Stimulated activated naive CD4-positive, alpha-beta T cell treated with Interleukin-2 at 50 U/mL for 16 hours (primary cell): ENCODE results near the gene SNUPN.
"Not testable (repeated sequence)": the region's sequence is repeated elsewhere in the genome, so short reads cannot be mapped to it uniquely, and the experiment has no call there.

ENCODE experiments used
- DNase-seq: peaks from one replicate; lab custom pipeline; 2025; lab: John Stamatoyannopoulos, UW

The SNUPN gene

GRCh38 chr15:75637245-75638009 is 11.9 kb upstream of the SNUPN start:
- DNase-seq = no peak

GRCh38 chr15:75636026-75636425 is 10.5 kb upstream of the SNUPN start:
- no peak for DNase-seq

GRCh38 chr15:75633922-75634321 is 8.4 kb upstream of the SNUPN start:
- not testable (repeated sequence) for DNase-seq

- DNase-seq = no peak
Observed at GRCh38 chr15:75631935-75632334, 6.4 kb upstream of the SNUPN start.

GRCh38 chr15:75622505-75622904 is 3.0 kb downstream of the SNUPN start:
- no peak for DNase-seq

DNA sequence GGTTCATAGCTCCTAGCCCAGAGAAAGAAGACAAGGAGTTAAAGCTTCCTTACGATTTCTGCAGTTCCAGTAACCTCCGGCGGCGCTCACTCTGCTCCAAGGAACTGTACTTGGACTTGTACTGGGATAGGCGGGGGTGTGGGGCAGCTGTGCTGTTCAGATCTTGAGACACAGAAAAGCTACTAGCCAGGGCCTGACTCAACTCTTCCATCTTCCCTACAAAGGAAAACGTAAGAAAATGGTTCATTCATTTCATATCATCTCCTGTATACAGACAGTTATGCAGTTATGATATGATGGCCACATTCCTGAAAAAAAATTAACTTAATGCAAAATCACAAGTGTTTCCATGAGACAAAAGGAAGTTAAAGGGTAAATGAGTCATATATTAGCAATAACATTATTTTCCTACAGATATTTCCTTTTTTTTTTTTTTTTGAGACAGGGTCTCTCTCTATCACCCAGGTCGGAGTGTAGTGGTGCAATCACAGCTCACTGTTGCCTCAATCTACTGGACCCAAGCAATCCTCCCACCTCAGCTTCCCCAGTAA is 4.6 kb downstream of the SNUPN start:
- no peak for DNase-seq

GRCh38 chr15:75620058-75620820 is 5.3 kb downstream of the SNUPN start:
- DNase-seq = no peak

- DNase-seq = no peak
Observed at GRCh38 chr15:75616766-75617165, 8.8 kb downstream of the SNUPN start.

DNA sequence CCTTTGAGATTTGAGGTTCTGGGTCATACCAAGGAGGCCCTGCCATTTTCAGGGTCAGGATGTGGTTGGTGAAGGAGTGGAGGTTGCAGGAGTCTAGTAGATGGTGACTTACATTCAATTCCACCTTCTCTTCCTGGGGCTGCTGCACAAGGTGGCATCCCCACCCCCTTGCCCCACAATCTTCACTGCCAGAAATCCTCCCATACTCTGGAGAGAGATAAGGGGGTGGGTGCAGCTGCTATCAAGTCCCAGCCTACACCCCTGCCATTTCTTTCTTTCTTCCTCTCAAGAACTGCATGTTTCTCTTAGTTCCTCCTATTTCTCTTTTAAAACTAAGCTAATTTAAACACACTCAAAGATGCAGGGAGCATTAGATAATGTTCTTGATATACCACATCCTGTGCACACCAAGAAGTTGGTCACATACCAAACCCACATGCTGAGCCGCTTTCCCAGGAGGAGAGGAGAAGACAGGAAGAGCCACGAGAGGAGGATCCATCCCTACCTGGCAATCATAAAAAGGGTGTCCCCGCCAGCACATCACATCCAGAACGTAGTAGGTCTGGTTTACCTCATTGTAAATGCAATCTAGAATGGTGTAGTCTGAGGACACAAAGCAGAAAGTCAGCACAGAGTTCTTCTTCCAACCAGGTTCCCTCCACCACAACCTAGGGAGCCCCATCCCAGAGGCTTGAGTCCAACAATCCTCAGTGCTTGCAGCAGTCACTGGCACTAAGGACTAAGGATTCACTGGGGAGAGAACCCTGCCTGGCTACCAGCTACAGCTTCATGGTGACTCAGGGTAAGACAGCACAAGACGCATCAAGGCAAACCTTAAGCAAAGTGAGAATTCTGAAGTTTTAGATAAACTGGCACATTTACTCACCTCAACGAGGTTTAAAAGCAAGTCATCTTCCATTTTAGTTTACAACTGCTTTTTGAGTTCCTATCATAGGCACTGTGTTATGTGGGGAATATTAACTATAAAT is 18.5 kb downstream of the SNUPN start:
- no peak for DNase-seq

- DNase-seq = no peak
Observed at GRCh38 chr15:75606026-75606425, 19.5 kb downstream of the SNUPN start.

GRCh38 chr15:75599401-75599800 is 26.1 kb downstream of the SNUPN start:
- no peak for DNase-seq

- DNase-seq = no peak
Observed at GRCh38 chr15:75598361-75598760, 27.2 kb downstream of the SNUPN start.

DNA sequence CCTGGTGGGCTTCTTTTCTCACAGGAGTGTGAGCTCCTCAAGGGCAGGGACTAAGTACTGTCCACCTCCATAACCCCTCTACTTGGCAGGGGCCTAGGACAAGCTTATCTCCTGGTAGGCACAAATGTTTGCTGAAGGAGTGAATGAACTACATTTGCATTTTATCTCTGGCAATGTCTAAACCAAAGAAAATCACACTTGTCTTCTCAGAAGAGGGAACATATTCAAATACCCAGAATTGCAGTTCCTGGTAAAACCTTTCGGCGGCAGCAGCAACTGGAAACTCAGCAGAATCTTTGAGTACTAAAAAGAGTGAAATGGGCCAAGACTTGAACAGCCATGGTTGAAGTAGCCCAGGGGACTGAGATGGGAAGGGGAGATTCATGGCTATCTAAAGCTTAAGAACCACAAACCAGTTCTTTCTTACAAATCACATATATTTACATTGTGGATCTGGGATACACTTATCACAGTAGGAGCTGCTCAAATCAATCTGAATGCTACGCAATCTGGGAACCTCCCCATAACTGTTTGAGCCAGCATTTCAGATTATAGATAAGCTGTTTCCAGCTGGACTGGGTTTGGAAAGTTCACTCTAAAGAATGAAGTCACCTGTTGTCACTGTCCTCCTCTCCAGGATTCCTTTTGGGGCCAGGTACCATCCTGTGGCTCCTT is 27.7 kb downstream of the SNUPN start:
- DNase-seq = no peak

DNA sequence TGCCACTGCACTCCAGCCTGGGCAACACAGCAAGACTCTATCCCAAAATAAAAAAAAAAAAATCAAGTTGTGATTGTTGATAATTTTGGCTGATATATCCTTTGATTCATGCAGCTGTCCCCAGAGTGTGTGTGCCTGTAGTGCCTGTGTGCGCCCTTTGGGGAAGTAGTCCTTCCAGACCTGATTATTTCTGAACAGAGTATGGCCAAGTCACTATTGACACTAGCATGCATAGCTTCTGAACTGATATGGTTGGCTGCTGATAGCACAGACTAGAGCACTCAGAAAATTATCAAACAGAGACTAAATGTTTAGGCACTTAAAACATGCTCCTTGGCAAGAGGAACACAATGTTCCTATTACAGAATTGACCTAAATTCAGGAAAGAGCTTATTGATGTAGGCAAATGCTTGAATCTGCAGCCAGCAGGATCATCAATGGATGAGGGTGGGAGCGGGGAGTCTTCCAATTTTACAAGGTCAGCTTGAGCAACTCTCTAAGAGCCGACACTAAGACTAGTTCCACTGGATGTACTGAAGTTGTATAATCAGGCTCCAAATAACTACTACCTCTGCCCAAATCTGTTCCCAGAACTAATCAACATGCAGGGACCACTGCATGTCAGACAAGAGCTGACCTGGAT is 28.7 kb downstream of the SNUPN start:
- no peak for DNase-seq

- no peak for DNase-seq
Observed at GRCh38 chr15:75594276-75594675, 31.2 kb downstream of the SNUPN start.

DNA sequence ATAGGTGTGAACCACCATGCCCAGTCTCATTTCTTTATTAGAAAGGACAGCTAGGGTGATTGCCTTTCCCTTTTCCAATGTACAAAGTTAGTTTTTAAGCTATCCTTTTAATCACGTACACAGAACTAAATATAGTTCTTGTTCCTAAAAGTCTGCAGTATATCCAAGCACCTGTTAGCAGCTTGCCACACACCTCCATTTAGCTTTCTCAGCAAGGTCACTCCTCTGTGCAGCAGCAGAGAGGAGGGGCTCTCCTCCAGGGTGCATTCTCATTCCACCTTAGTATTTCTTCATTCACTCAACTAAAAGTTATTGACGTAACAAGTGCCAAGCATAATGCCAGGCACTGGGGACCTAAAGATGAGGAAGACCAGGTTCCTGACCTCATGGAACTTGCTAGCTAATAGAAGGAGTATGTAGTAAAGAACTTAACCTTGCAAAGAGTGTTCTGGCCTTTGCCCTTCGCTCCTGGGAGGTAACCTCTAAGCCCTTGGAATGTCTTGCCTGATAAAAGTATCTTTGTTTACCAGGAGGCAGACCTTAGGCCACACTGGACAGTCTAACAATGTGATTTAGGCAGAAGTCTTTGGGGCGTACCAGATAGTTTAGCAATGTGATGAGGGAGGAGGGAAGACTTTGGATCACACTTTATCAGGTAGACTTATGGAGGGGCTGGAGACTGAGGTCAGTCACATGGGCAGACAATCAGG is 33.7 kb downstream of the SNUPN start:
- DNase-seq = no peak

DNA sequence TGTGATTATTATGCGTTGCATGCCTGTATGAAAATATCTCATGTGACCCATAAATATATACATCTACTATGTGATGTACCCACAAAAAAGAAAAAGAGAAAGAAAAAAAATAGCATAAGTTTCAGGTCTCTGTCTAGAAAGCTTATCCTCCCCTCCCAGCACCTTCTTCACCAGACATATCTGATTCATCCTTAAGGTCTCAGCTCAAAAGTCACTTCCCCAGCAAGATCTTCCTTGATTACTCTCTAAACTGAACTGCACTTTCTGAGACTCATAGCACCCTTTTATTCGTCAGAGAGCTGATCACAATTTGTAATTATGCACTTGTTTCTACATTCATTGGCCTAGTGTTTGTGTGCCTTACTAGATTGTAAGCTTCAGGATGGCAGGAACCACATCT is 35.3 kb downstream of the SNUPN start:
- no peak for DNase-seq

DNA sequence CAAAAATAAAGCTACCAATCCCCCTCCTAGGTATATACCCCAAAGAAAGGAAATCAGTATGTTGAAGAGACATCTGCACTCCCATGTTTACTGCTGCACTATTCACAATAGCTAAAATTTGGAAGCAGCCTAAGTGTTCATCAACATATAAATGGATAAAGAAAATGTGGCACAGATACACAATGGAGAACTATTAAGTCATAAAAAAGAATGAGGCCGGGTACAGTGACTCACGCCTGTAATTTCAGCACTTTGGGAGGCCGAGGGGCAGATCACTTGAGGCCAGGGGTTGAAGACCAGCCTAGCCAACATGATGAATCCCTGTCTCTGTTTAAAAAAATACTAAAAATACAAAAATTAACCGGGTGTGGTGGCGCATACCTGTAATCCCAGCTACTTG is 36.5 kb downstream of the SNUPN start:
- DNase-seq = no peak

DNA sequence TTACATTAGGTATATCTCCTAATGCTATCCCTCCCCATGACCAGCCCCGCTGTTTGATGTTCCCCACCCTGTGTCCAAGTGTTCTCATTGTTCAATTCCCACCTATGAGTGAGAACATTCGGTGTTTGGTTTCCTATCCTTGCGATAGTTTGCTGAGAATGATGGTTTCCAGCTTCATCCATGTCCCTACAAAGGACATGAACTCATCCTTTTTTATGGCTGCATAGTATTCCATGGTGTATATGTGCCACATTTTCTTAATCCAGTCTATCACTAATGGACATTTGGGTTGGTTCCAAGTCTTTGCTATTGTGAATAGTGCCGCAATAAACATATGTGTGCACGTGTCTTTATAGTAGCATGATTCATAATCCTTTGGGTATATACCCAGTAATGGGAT is 39.1 kb downstream of the SNUPN start:
- not testable (repeated sequence) for DNase-seq

GRCh38 chr15:75584121-75584520 is 41.4 kb downstream of the SNUPN start:
- no peak for DNase-seq
